WTC11 (cell line): ENCODE data around the gene IDH3B. TPM values are rescaled to one million over a fixed set of nuclear protein-coding genes. Genes with fewer than 3 reads are reported as not detected.

Experiments
- ATAC-seq: fragments of 200-7000 bp; cut with Tn5 transposase; 2 replicates; pipeline ENCODE4 v1.10.0; 2021; ENCODE audit warnings: mild to moderate bottlenecking, moderate library complexity
- CTCF ChIA-PET: fragments of 300-600 bp; sonication (Branson Sonifier 250); formaldehyde crosslinking; loops from one replicate; lab custom pipeline; 2021; ENCODE audit warnings: antibody characterized with exemption; lab: Charles Lee
- POLR2A ChIA-PET: fragments of 350-600 bp; sonication (Branson Sonifier 250); formaldehyde crosslinking; loops from one replicate; lab custom pipeline; 2021; ENCODE audit warnings: antibody characterized with exemption; lab: Charles Lee
- DNase-seq: peaks from one replicate; pipeline ENCODE4 v3.0.0; 2021; ENCODE audit warnings: low spot score
- H3K27ac Mint-ChIP-seq: 2 replicates; pipeline ENCODE4 v1.8.0; 2021; ENCODE audit warnings: mixed read lengths
- H3K27me3 Mint-ChIP-seq: 2 replicates; pipeline ENCODE4 v1.8.0; 2021; ENCODE audit warnings: low read depth, mild to moderate bottlenecking, moderate library complexity, mixed read lengths
- H3K36me3 Mint-ChIP-seq: 2 replicates; pipeline ENCODE4 v1.8.0; 2021; ENCODE audit warnings: mixed read lengths
- H3K4me1 Mint-ChIP-seq: 2 replicates; pipeline ENCODE4 v1.8.0; 2022; ENCODE audit warnings: mixed read lengths
- H3K4me3 Mint-ChIP-seq: 2 replicates; pipeline ENCODE4 v1.8.0; 2021; ENCODE audit warnings: mild to moderate bottlenecking, moderate library complexity, mixed read lengths
- H3K9me3 Mint-ChIP-seq: 2 replicates; pipeline ENCODE4 v1.8.0; 2021; ENCODE audit warnings: mixed read lengths
- CBFB ChIP-seq: sonication (generic); formaldehyde crosslinking; IDR thresholded peaks from 2 replicates; pipeline ENCODE4 v1.8.1; 2022; ENCODE audit warnings: mild to moderate bottlenecking, low read depth, missing genetic modification reagents
- CREM ChIP-seq: sonication (generic); formaldehyde crosslinking; IDR thresholded peaks from 2 replicates; pipeline ENCODE4 v1.8.1; 2022; ENCODE audit warnings: mild to moderate bottlenecking, missing genetic modification reagents, moderate library complexity
- ELF4 ChIP-seq: sonication (generic); formaldehyde crosslinking; IDR thresholded peaks from 2 replicates; pipeline ENCODE4 v1.8.1; 2022; ENCODE audit warnings: low read depth, mild to moderate bottlenecking, moderate library complexity, missing genetic modification reagents
- FOXK1 ChIP-seq: sonication (generic); formaldehyde crosslinking; IDR thresholded peaks from 2 replicates; pipeline ENCODE4 v1.8.0; 2022; ENCODE audit warnings: mild to moderate bottlenecking, moderate library complexity, missing genetic modification reagents
- MXD4 ChIP-seq: fragments of 250-450 bp; sonication (Bioruptor Pico); IDR thresholded peaks from 2 replicates; pipeline ENCODE4 v1.8.0; 2021; ENCODE audit warnings: mild to moderate bottlenecking, moderate library complexity, borderline replicate concordance
- NR1H2 ChIP-seq: sonication (generic); formaldehyde crosslinking; IDR thresholded peaks from 2 replicates; pipeline ENCODE4 v1.9.0; 2021; ENCODE audit warnings: mild to moderate bottlenecking, moderate library complexity, missing genetic modification reagents
- OVOL2 ChIP-seq: fragments of 250-450 bp; sonication (Bioruptor Pico); IDR thresholded peaks from 2 replicates; pipeline ENCODE4 v1.9.0; 2021; ENCODE audit warnings: mild to moderate bottlenecking, borderline replicate concordance
- PRRX2 ChIP-seq: fragments of 250-450 bp; sonication (Bioruptor Pico); IDR thresholded peaks from 2 replicates; pipeline ENCODE4 v1.8.0; 2021; ENCODE audit warnings: mild to moderate bottlenecking
- RORB ChIP-seq: fragments of 250-450 bp; sonication (Bioruptor Pico); IDR thresholded peaks from 2 replicates; pipeline ENCODE4 v1.9.0; 2021; ENCODE audit warnings: mild to moderate bottlenecking
- ZNF121 ChIP-seq: sonication (generic); formaldehyde crosslinking; IDR thresholded peaks from 2 replicates; pipeline ENCODE4 v1.8.0; 2023; ENCODE audit warnings: missing genetic modification reagents
- ZNF219 ChIP-seq: sonication (generic); formaldehyde crosslinking; IDR thresholded peaks from 2 replicates; pipeline ENCODE4 v1.8.0; 2023; ENCODE audit warnings: missing genetic modification reagents, mild to moderate bottlenecking, borderline replicate concordance
- ZNF232 ChIP-seq: sonication (generic); formaldehyde crosslinking; IDR thresholded peaks from 2 replicates; pipeline ENCODE4 v1.8.0; 2022; ENCODE audit warnings: mild to moderate bottlenecking, missing genetic modification reagents
- ZNF416 ChIP-seq: fragments of 250-450 bp; sonication (Bioruptor Pico); IDR thresholded peaks from 2 replicates; pipeline ENCODE4 v1.9.0; 2021; ENCODE audit warnings: mild to moderate bottlenecking, inconsistent platforms
- total RNA-seq: library from RNA; stranded (reverse); gene quantifications from 3 replicates; pipeline ENCODE4 v1.2.3, GENCODE V29; 2021
- TF ChIP-seq, protein P1 (sequence below): fragments of 250-450 bp; sonication (Bioruptor Pico); IDR thresholded peaks from 2 replicates; pipeline ENCODE4 v1.9.0; 2021; ENCODE audit warnings: mild to moderate bottlenecking
- TF ChIP-seq, protein P2 (sequence below): fragments of 250-450 bp; sonication (Bioruptor Pico); IDR thresholded peaks from 2 replicates; pipeline ENCODE4 v1.9.0; 2021; ENCODE audit warnings: moderate library complexity, mild to moderate bottlenecking, inconsistent platforms, borderline replicate concordance
- TF ChIP-seq, protein P3 (sequence below): fragments of 250-450 bp; sonication (Bioruptor Pico); IDR thresholded peaks from 2 replicates; pipeline ENCODE4 v2.1.2; 2022; ENCODE audit warnings: mild to moderate bottlenecking, moderate library complexity
- TF ChIP-seq, protein P4 (sequence below): sonication (generic); formaldehyde crosslinking; IDR thresholded peaks from 2 replicates; pipeline ENCODE4 v1.8.1; 2023; ENCODE audit warnings: mild to moderate bottlenecking, missing genetic modification reagents
- TF ChIP-seq, protein P5 (sequence below): sonication (generic); formaldehyde crosslinking; IDR thresholded peaks from 2 replicates; pipeline ENCODE4 v1.8.1; 2023; ENCODE audit warnings: mild to moderate bottlenecking, missing genetic modification reagents, moderate library complexity
- TF ChIP-seq, protein P6 (sequence below): sonication (generic); formaldehyde crosslinking; IDR thresholded peaks from 2 replicates; pipeline ENCODE4 v1.8.0; 2022; ENCODE audit warnings: mild to moderate bottlenecking, missing genetic modification reagents

Gene IDH3B
- total RNA-seq, 1 experiment from 2014 or later = 136 TPM

DNA sequence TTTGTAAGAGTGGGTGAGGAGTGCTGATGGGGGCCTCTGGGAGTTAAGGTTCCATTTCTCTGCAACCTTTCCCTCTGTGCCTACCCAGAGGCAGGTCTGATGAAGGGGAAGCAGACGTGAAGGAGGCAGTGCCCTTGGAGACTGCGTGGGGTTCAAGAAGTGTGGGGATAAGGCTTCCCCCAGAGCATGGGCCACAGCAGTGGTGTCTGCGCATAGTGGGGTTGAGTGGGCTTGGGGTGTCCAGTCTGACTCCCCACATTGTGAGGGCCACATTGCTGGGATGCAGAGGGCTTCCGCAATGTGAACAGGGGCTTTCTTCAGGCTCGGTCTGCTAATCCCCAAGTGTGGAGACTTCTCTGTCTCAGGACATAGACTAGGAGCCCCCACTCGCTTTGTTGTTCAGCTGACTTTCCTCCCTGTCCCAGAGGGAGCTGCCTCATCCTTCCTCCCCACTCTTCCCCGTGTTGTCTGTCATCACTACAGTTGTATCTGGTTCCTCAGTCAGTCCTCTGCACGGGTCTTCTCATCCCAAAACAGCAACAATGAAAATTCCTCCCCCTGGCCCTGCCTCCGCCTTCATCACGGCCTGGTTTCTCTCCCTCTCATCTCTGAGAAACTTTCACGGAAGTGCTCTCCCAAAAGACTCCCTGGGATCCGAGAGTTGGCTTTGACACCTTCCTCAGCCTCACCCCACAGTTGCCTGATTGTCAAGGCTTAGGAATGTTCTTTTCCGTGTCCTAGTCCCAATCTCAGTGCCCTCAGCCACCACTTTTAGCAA lies 31.4 kb upstream of the IDH3B start:
- ChIA-PET CTCF (no interaction called here), POLR2A (interaction anchor here (0.6 kb wide), 1 partner anchor 92 kb away, joined by 3 read pairs; no protein-coding TSS in a partner anchor)
- DNase-seq (no peak), ATAC-seq (no peak)
- peaks cover 5% of the 10 kb centered on the region for H3K36me3 Mint-ChIP-seq
- peak overlapping the region; percentile 41; the same call in 1 of the 2 replicates for H3K4me3 Mint-ChIP-seq
- H3K9me3 Mint-ChIP-seq = no peaks in the 10 kb centered on the region
- H3K4me1 Mint-ChIP-seq = peaks cover 30% of the 10 kb centered on the region
- peaks cover 86% of the 10 kb centered on the region for H3K27me3 Mint-ChIP-seq
- no peak for TF ChIP-seq PRRX2 (CRISPR knock-in tag)
- TF ChIP-seq MXD4 (CRISPR knock-in tag) = no peak
- no peak for TF ChIP-seq ZNF416 (CRISPR knock-in tag)
- TF ChIP-seq, protein P1, sequence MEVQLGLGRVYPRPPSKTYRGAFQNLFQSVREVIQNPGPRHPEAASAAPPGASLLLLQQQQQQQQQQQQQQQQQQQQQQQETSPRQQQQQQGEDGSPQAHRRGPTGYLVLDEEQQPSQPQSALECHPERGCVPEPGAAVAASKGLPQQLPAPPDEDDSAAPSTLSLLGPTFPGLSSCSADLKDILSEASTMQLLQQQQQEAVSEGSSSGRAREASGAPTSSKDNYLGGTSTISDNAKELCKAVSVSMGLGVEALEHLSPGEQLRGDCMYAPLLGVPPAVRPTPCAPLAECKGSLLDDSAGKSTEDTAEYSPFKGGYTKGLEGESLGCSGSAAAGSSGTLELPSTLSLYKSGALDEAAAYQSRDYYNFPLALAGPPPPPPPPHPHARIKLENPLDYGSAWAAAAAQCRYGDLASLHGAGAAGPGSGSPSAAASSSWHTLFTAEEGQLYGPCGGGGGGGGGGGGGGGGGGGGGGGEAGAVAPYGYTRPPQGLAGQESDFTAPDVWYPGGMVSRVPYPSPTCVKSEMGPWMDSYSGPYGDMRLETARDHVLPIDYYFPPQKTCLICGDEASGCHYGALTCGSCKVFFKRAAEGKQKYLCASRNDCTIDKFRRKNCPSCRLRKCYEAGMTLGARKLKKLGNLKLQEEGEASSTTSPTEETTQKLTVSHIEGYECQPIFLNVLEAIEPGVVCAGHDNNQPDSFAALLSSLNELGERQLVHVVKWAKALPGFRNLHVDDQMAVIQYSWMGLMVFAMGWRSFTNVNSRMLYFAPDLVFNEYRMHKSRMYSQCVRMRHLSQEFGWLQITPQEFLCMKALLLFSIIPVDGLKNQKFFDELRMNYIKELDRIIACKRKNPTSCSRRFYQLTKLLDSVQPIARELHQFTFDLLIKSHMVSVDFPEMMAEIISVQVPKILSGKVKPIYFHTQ (CRISPR knock-in tag) = no peak
- TF ChIP-seq OVOL2 = no peak
- no peak for TF ChIP-seq ZNF121
- TF ChIP-seq, protein P2, sequence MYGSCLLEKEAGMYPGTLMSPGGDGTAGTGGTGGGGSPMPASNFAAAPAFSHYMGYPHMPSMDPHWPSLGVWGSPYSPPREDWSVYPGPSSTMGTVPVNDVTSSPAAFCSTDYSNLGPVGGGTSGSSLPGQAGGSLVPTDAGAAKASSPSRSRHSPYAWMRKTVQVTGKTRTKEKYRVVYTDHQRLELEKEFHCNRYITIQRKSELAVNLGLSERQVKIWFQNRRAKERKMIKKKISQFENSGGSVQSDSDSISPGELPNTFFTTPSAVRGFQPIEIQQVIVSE (CRISPR knock-in tag) = no peak
- TF ChIP-seq ZNF219 = no peak
- TF ChIP-seq, protein P3, sequence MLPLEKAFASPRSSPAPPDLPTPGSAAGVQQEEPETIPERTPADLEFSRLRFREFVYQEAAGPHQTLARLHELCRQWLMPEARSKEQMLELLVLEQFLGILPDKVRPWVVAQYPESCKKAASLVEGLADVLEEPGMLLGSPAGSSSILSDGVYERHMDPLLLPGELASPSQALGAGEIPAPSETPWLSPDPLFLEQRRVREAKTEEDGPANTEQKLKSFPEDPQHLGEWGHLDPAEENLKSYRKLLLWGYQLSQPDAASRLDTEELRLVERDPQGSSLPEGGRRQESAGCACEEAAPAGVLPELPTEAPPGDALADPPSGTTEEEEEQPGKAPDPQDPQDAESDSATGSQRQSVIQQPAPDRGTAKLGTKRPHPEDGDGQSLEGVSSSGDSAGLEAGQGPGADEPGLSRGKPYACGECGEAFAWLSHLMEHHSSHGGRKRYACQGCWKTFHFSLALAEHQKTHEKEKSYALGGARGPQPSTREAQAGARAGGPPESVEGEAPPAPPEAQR (CRISPR knock-in tag) = no peak
- TF ChIP-seq, protein P4, sequence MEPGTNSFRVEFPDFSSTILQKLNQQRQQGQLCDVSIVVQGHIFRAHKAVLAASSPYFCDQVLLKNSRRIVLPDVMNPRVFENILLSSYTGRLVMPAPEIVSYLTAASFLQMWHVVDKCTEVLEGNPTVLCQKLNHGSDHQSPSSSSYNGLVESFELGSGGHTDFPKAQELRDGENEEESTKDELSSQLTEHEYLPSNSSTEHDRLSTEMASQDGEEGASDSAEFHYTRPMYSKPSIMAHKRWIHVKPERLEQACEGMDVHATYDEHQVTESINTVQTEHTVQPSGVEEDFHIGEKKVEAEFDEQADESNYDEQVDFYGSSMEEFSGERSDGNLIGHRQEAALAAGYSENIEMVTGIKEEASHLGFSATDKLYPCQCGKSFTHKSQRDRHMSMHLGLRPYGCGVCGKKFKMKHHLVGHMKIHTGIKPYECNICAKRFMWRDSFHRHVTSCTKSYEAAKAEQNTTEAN (CRISPR knock-in tag) = no peak
- no peak for TF ChIP-seq FOXK1 (CRISPR knock-in tag)
- TF ChIP-seq ZNF232 (CRISPR knock-in tag) = no peak
- H3K27ac Mint-ChIP-seq = no peak overlapping the region

DNA sequence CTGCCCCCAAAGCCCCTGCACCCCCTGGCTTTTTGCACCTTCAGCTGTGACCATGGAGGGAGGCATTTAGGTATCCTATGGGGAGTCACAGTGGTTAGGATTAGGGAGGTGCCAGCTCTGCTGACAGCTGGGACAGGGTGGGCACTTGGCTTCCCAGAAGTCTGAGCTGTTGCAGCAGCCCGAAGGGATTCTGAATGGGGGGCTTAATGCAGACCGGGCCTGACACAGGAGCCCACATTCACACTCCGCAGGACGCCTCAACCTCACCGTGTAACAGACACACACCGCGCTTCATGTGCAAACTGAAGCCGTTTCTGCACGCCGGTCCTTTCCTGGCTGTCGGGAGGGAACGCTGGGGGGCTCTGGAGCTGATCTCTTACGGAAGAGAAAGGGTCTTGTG lies 30.5 kb upstream of the IDH3B start:
- H3K9me3 Mint-ChIP-seq = no peaks in the 10 kb centered on the region
- peaks cover 5% of the 10 kb centered on the region for H3K36me3 Mint-ChIP-seq
- peaks cover 25% of the 10 kb centered on the region for H3K4me1 Mint-ChIP-seq
- no peak for DNase-seq
- no peak for ATAC-seq
- peak overlapping the region; percentile 44; the same call in 1 of the 2 replicates for H3K4me3 Mint-ChIP-seq
- ChIA-PET POLR2A (no interaction called here), CTCF (interaction anchor here (1.2 to 2.1 kb wide), 7 partner anchors 13 to 157 kb away, joined by 4 to 12 read pairs (median 6); no protein-coding TSS in a partner anchor)
- H3K27ac Mint-ChIP-seq = no peak overlapping the region
- TF ChIP-seq ELF4 (CRISPR knock-in tag) = no peak
- no peak for TF ChIP-seq ZNF121
- TF ChIP-seq NR1H2 (CRISPR knock-in tag) = no peak
- no peak for TF ChIP-seq CREM
- TF ChIP-seq RORB (CRISPR knock-in tag) = no peak
- TF ChIP-seq, protein P5, sequence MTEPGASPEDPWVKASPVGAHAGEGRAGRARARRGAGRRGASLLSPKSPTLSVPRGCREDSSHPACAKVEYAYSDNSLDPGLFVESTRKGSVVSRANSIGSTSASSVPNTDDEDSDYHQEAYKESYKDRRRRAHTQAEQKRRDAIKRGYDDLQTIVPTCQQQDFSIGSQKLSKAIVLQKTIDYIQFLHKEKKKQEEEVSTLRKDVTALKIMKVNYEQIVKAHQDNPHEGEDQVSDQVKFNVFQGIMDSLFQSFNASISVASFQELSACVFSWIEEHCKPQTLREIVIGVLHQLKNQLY (CRISPR knock-in tag) = no peak
- TF ChIP-seq, protein P6, sequence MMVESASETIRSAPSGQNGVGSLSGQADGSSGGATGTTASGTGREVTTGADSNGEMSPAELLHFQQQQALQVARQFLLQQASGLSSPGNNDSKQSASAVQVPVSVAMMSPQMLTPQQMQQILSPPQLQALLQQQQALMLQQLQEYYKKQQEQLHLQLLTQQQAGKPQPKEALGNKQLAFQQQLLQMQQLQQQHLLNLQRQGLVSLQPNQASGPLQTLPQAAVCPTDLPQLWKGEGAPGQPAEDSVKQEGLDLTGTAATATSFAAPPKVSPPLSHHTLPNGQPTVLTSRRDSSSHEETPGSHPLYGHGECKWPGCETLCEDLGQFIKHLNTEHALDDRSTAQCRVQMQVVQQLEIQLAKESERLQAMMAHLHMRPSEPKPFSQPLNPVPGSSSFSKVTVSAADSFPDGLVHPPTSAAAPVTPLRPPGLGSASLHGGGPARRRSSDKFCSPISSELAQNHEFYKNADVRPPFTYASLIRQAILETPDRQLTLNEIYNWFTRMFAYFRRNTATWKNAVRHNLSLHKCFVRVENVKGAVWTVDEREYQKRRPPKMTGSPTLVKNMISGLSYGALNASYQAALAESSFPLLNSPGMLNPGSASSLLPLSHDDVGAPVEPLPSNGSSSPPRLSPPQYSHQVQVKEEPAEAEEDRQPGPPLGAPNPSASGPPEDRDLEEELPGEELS (CRISPR knock-in tag) = no peak
- no peak for TF ChIP-seq CBFB (CRISPR knock-in tag)
- H3K27me3 Mint-ChIP-seq = peaks cover 86% of the 10 kb centered on the region
